Occipital lobe (tissue), 2 donors: Measurements from ENCODE around the gene TNC. TPM values are rescaled to one million over a fixed set of nuclear protein-coding genes. Genes with fewer than 3 reads are reported as not detected.

Source experiments
- DNase-seq: peaks from one replicate; lab custom pipeline; 2025; lab: John Stamatoyannopoulos, UW
- total RNA-seq: library from RNA; depleted of rRNA; stranded (reverse); fragments of >200 nt; gene quantifications from one replicate; pipeline ENCODE4 v1.2.3, GENCODE V29; 2014

The TNC gene
- total RNA-seq, 1 donor from 2014 or later = 73.6 TPM

GRCh38 chr9:115050002-115050490, 67.9 kb downstream of the TNC start:
- no peak for DNase-seq

- no peak for DNase-seq
Measured at GRCh38 chr9:115046824-115047223, 71.1 kb downstream of the TNC start.

- no peak for DNase-seq
Measured at GRCh38 chr9:115046199-115046598, 71.8 kb downstream of the TNC start.

GRCh38 chr9:115043632-115044031, 74.3 kb downstream of the TNC start:
- DNase-seq = no peak

GRCh38 chr9:115042781-115043509, 75.0 kb downstream of the TNC start:
- no peak for DNase-seq

- DNase-seq = no peak
Measured at GRCh38 chr9:115039516-115040120, 78.3 kb downstream of the TNC start.

GRCh38 chr9:115038178-115038577, 79.8 kb downstream of the TNC start:
- DNase-seq = no peak

- no peak for DNase-seq
Measured at GRCh38 chr9:115036691-115037090, 81.3 kb downstream of the TNC start.

GRCh38 chr9:115035841-115036612, 81.9 kb downstream of the TNC start:
- DNase-seq = no peak

GRCh38 chr9:115034801-115035200, 83.2 kb downstream of the TNC start:
- no peak for DNase-seq

- no peak for DNase-seq
Measured at GRCh38 chr9:115033800-115034199, 84.2 kb downstream of the TNC start.

- DNase-seq = no peak
Measured at GRCh38 chr9:115032296-115032695, 85.7 kb downstream of the TNC start.

- no peak for DNase-seq
Measured at GRCh38 chr9:115030006-115030405, 88.0 kb downstream of the TNC start.

- no peak for DNase-seq
Measured at GRCh38 chr9:115025721-115026120, 92.2 kb downstream of the TNC start.

GRCh38 chr9:115024925-115025535, 92.9 kb downstream of the TNC start:
- DNase-seq = no peak

- DNase-seq = no peak
Measured at GRCh38 chr9:115022760-115023434, 95.1 kb downstream of the TNC start.

- no peak for DNase-seq
Measured at GRCh38 chr9:115018547-115019435, 99.2 kb downstream of the TNC start.

- DNase-seq = no peak
Measured at GRCh38 chr9:115016344-115016743, 101.6 kb downstream of the TNC start.

GRCh38 chr9:115015018-115015635, 102.8 kb downstream of the TNC start:
- DNase-seq = no peak

GRCh38 chr9:115014438-115014837, 103.5 kb downstream of the TNC start:
- no peak for DNase-seq
